Stimulated activated CD8-positive, alpha-beta memory T cell treated with anti-CD3 and anti-CD28 coated beads, Interleukin-12 subunit alpha, Interleukin-12 subunit beta, amount 100 ng/mL, for 24 hours (primary cell): Measurements from ENCODE around the gene DPY19L3.
"Not testable (repeated sequence)": the region's sequence is repeated elsewhere in the genome, so short reads cannot be mapped to it uniquely, and the experiment has no call there.

Experiments
- DNase-seq: peaks from one replicate; pipeline ENCODE4 v3.0.0-alpha.2; 2020; ENCODE audit errors: extremely low read depth

DPY19L3 gene

DNA sequence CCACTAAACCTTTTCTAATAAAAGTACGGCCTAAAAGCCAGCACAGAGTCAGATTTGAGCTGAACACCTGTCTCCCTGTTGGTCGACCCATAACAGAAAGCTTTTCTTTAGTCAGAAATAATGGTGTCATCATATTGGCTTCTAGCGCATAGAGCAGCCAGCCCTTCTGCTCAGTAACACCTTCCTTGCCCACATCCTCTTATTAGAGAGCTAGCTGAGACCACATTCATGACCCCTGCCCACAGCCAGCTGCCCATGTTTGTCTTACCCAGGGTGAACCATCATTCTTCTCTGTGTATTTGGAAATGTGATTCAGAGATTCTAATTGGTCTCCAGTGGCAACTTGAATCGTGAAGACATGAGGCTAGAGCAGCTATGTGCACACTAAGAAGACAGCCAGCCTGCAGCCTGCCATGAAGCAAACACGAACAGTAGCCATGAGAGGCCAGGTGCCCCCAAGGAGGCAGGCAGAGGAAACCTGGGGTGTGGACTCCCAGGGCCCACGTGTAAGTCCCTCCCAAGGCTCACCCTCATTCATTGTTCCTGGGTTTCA is 93.2 kb downstream of the DPY19L3 start:
- DNase-seq = no peak

DNA sequence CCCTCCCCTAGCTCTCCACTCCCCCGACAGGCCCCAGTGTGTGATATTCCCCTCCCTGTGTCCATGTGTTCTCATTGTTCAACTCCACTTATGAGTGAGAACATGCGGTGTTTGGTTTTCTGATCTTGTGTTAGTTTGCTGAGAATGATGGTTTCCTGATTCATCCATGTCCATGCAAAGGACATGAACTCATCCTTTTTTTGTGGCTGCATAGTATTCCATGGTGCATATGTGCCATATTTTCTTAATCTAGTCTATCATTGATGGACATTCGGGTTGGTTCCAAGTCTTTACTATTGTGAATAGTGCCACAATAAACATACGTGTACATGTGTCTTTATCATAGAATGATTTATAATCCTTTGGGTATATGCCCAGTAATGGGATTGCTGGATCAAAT is 106.9 kb downstream of the DPY19L3 start:
- DNase-seq = not testable (repeated sequence)

GRCh38 chr19:32519023-32519422 is 113.5 kb downstream of the DPY19L3 start:
- no peak for DNase-seq

GRCh38 chr19:32522967-32523366 is 117.4 kb downstream of the DPY19L3 start:
- no peak for DNase-seq

DNA sequence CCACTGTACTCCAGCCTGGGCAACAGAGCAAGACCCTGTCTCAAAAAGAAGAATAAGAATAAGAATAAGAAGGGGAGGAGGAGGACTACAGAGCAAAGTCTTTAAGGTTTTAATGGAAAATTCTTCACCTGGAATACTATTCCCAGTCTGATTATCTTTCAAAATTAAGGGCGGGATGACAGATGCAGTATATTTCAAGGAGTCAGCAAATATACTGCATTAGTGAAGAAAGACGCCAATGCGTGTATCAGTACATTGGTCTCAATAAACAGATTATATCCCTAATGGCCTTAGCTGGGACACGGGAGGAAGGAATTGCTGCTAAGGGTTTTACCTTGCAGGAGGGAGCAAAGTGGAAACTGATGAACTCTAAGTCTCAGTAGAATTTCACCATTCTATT is 121.3 kb downstream of the DPY19L3 start:
- no peak for DNase-seq

DNA sequence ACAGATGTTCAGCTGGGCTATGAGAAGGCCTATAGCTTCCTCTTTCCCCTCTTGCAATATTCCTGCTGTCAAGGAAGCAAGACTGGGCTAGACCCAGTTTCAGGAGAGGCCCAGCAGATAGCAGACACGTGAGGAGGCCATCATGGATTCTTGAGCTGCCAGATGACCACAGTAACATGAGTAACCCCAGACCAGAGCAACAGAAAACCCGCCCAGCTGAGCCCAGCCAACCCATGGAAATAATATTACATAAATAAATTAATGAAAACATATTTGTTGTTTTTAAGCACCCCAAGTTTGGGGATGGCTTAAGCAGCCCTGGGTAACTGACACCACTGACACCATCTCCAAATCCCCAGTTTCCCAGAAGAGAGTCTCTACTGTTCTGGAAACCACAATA is 125.2 kb downstream of the DPY19L3 start:
- no peak for DNase-seq

DNA sequence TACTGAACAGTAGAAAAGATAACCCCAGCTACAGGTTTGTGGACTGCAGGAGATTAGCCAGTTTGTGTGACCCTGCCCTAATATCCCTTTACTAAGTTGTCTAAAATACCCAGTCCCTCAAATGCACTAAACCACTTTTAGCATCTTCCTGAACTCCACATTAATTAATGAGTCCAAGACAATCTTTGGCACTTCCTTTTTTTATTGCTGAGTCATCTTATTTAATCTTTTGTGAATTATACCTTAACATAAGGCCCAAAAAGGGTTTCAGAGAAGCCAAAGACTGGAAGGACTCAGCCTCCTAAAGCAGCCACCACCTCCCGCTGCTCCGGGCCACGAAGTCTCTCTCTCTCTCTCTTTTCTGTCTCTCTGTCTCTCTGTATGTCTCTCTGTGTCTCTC is 126.7 kb downstream of the DPY19L3 start:
- DNase-seq = no peak
